ENCODE results near the gene TIRAP.

The TIRAP gene

GRCh38 chr11:126318574-126319373, 35.9 kb downstream of the TIRAP start:
- in situ Hi-C loops (cut with MboI; ENCODE audit: low sequenced_read_pairs), result loop anchor here (25.0 kb wide), 1 partner anchor 669 kb away; no protein-coding TSS in a partner anchor

GRCh38 chr11:126319374-126319740, 36.5 kb downstream of the TIRAP start:
- in situ Hi-C loops (cut with MboI; ENCODE audit: low sequenced_read_pairs), result loop anchor here (25.0 kb wide), 1 partner anchor 668 kb away; no protein-coding TSS in a partner anchor

- in situ Hi-C loops (cut with MboI; ENCODE audit: low sequenced_read_pairs), result loop anchor here (25.0 kb wide), 1 partner anchor 664 kb away; no protein-coding TSS in a partner anchor
These were observed 40.1 kb downstream of the TIRAP start for GRCh38 chr11:126322996-126323395.

GRCh38 chr11:126327281-126328000, 44.5 kb downstream of the TIRAP start:
- in situ Hi-C loops (cut with MboI; ENCODE audit: low sequenced_read_pairs), result no loop called here

- in situ Hi-C loops (cut with MboI; ENCODE audit: low sequenced_read_pairs), result no loop called here
These were observed 45.1 kb downstream of the TIRAP start for GRCh38 chr11:126328001-126328390.

GRCh38 chr11:126328444-126328843, 45.6 kb downstream of the TIRAP start:
- in situ Hi-C loops (cut with MboI; ENCODE audit: low sequenced_read_pairs), result no loop called here

GRCh38 chr11:126328938-126329643, 46.2 kb downstream of the TIRAP start:
- in situ Hi-C loops (cut with MboI; ENCODE audit: low sequenced_read_pairs), result no loop called here

- in situ Hi-C loops (cut with MboI; ENCODE audit: low sequenced_read_pairs), result no loop called here
These were observed 46.8 kb downstream of the TIRAP start for GRCh38 chr11:126329644-126330211.

GRCh38 chr11:126331286-126331685, 48.4 kb downstream of the TIRAP start:
- in situ Hi-C loops (cut with MboI; ENCODE audit: low sequenced_read_pairs), result no loop called here

- in situ Hi-C loops (cut with MboI; ENCODE audit: low sequenced_read_pairs), result no loop called here
These were observed 49.4 kb downstream of the TIRAP start for GRCh38 chr11:126332221-126332711.

- in situ Hi-C loops (cut with MboI; ENCODE audit: low sequenced_read_pairs), result no loop called here
These were observed 50.2 kb downstream of the TIRAP start for GRCh38 chr11:126333142-126333541.

GRCh38 chr11:126334659-126335462, 52.0 kb downstream of the TIRAP start:
- in situ Hi-C loops (cut with MboI; ENCODE audit: low sequenced_read_pairs), result no loop called here

- in situ Hi-C loops (cut with MboI; ENCODE audit: low sequenced_read_pairs), result no loop called here
These were observed 52.5 kb downstream of the TIRAP start for GRCh38 chr11:126335463-126335760.

- in situ Hi-C loops (cut with MboI; ENCODE audit: low sequenced_read_pairs), result no loop called here
These were observed 53.2 kb downstream of the TIRAP start for GRCh38 chr11:126336138-126336541.

- in situ Hi-C loops (cut with MboI; ENCODE audit: low sequenced_read_pairs), result no loop called here
These were observed 53.8 kb downstream of the TIRAP start for GRCh38 chr11:126336671-126337101.

- in situ Hi-C loops (cut with MboI; ENCODE audit: low sequenced_read_pairs), result no loop called here
These were observed 54.2 kb downstream of the TIRAP start for GRCh38 chr11:126337126-126337473.

GRCh38 chr11:126337474-126338241, 54.8 kb downstream of the TIRAP start:
- in situ Hi-C loops (cut with MboI; ENCODE audit: low sequenced_read_pairs), result no loop called here

GRCh38 chr11:126338346-126339055, 55.6 kb downstream of the TIRAP start:
- in situ Hi-C loops (cut with MboI; ENCODE audit: low sequenced_read_pairs), result no loop called here

All from HL-60/S4 (cell line).